Activated CD4-positive, alpha-beta T cell treated with anti-CD3 and anti-CD28 coated beads for 24 hours (primary cell): ENCODE results near the gene FANCI.

ENCODE experiments used
- DNase-seq, 2 donors: peaks; one replicate each; pipeline ENCODE4 v3.0.0-alpha.2; 2020; ENCODE audit warnings: low read depth in 2 of 2

FANCI gene

GRCh38 chr15:89361451-89362202 is 117.8 kb downstream of the FANCI start:
- peak; percentile 39 to 48 for DNase-seq

GRCh38 chr15:89362203-89363101 is 118.7 kb downstream of the FANCI start:
- no peak for DNase-seq

DNA sequence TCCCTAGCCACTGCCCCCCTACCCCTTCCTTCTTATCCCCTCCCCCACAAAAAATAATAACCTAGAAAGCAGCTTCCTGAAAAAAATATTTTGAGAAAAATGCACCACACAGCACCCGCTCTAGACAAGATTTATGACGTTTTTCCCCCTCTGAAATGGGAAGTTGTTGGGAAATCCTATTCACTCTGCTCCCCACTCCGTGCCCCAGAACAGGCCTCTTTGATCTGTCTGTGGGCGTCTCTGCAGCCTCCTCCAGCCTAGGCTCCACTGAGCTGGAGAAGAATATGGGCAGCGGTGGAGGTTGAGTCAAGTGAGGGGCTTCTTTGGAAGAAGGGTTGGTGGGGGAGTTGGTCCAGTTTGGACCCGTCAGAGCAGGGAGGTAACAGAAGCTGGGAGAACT is 119.4 kb downstream of the FANCI start:
- no peak for DNase-seq

- DNase-seq = no peak
Observed at GRCh38 chr15:89363770-89364169, 120.0 kb downstream of the FANCI start.

DNA sequence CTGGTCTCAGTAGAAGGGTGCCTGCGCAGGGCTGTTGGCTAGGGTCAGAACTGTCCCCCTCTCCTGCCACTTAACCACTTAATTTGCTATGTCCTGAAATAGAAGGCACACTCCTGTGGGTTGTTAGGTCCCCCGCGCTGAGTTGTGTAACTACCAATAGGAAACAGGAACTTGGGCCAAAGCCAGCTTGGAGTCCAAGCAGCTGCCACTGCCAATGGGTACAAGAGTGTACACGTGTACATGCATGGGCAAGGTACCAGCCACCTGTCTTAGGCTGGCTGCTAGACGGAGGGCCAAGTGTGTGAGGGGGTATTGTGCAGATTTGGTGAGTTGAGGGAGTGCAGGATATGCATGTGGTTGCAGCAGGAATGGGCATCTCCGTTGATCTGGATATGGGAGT is 120.6 kb downstream of the FANCI start:
- no peak for DNase-seq

- no peak for DNase-seq
Observed at GRCh38 chr15:89364741-89365450, 121.1 kb downstream of the FANCI start.

GRCh38 chr15:89365462-89366065 is 121.8 kb downstream of the FANCI start:
- no peak for DNase-seq
